HG03139 (cell line): Measurements from ENCODE around the gene MCTP2.

Experiments used
- ATAC-seq: cut with Tn5 transposase; IDR thresholded peaks from one replicate; pipeline ENCODE4 v1.9.1; 2021; ENCODE audit not compliant: unreplicated experiment

Gene MCTP2

GRCh38 chr15:94346282-94346681 is 114.9 kb downstream of the MCTP2 start:
- ATAC-seq = no peak

GRCh38 chr15:94348084-94348483 is 116.7 kb downstream of the MCTP2 start:
- no peak for ATAC-seq

GRCh38 chr15:94351031-94351535 is 119.7 kb downstream of the MCTP2 start:
- no peak for ATAC-seq

GRCh38 chr15:94352636-94353487 is 121.5 kb downstream of the MCTP2 start:
- ATAC-seq = no peak

- no peak for ATAC-seq
These were observed 122.1 kb downstream of the MCTP2 start for GRCh38 chr15:94353488-94353820.

- ATAC-seq = no peak
These were observed 123.3 kb downstream of the MCTP2 start for GRCh38 chr15:94354655-94355054.

- ATAC-seq = no peak
These were observed 128.4 kb downstream of the MCTP2 start for GRCh38 chr15:94359716-94360115.

- ATAC-seq = no peak
These were observed 128.9 kb downstream of the MCTP2 start for GRCh38 chr15:94360251-94360685.

GRCh38 chr15:94362385-94363092 is 131.2 kb downstream of the MCTP2 start:
- ATAC-seq = no peak

- ATAC-seq = no peak
These were observed 132.0 kb downstream of the MCTP2 start for GRCh38 chr15:94363382-94363781.

GRCh38 chr15:94366781-94367180 is 135.4 kb downstream of the MCTP2 start:
- no peak for ATAC-seq

GRCh38 chr15:94367726-94368535 is 136.6 kb downstream of the MCTP2 start:
- no peak for ATAC-seq

GRCh38 chr15:94370206-94370935 is 139.0 kb downstream of the MCTP2 start:
- no peak for ATAC-seq

- no peak for ATAC-seq
These were observed 139.6 kb downstream of the MCTP2 start for GRCh38 chr15:94370936-94371285.

- ATAC-seq = no peak
These were observed 141.5 kb downstream of the MCTP2 start for GRCh38 chr15:94372821-94373220.

- no peak for ATAC-seq
These were observed 144.6 kb downstream of the MCTP2 start for GRCh38 chr15:94375997-94376396.

GRCh38 chr15:94379986-94380385 is 148.6 kb downstream of the MCTP2 start:
- no peak for ATAC-seq

- ATAC-seq = no peak
These were observed 149.4 kb downstream of the MCTP2 start for GRCh38 chr15:94380798-94381197.

GRCh38 chr15:94381384-94381783 is 150.0 kb downstream of the MCTP2 start:
- ATAC-seq = no peak

- no peak for ATAC-seq
These were observed 151.7 kb downstream of the MCTP2 start for GRCh38 chr15:94383041-94383440.

- no peak for ATAC-seq
These were observed 152.3 kb downstream of the MCTP2 start for GRCh38 chr15:94383706-94384105.
